ENCODE data around the gene FAT4. TPM values are rescaled to one million over a fixed set of nuclear protein-coding genes. Genes with fewer than 3 reads are reported as not detected.

FAT4 gene
- total and polyA plus RNA-seq, 2 of the 8 experiments (the other 6 are each of a cell fraction or from before 2014, with no cell fraction given), result 1.3 to 5.3 TPM

DNA sequence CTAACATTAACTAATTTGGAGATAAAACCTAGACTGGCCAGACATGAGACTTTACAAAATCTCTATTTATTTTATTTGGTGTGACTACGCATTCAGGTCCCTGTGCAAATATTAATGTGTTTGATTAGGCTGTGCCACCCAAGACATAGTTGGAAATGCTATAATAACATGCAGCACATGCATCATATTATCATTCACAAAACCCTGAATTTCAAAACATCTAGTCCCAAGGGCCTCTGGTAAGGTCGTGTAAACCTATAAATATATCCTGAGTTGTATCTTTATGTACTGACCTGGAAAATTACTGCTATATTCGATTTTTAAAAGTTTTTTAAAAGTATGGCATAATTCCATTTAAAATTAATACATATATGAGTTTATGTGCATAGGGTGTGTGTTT lies 47.1 kb upstream of the FAT4 start:
- no peak overlapping the region for H3K56ac ChIP-seq (replicated peaks; ENCODE audit: insufficient read length, low read depth, low read length)
- no peak overlapping the region for H4K5ac ChIP-seq (ENCODE audit: insufficient read length, low read depth, low read length)
- H3K27ac ChIP-seq (ENCODE audit: low read depth, low read length), result no peak overlapping the region
- no peak overlapping the region for H3K23ac ChIP-seq (ENCODE audit: insufficient read length)
- no peak overlapping the region for H2BK12ac ChIP-seq (ENCODE audit: low read depth, low read length)
- no peak overlapping the region for H3K9ac ChIP-seq (replicated peaks in 1 of 4; ENCODE audit: extremely low read depth in 1 of 4, low read depth in 3 of 4, low read length in 3 of 4)
- H3K4me3 ChIP-seq (ENCODE audit: extremely low read depth in 1 of 4, insufficient read depth in 2 of 4, low read depth in 3 of 4, low read length in 4 of 4), result peak overlapping the region in 1 of 4 experiments; percentile 26; a peak in 1 of 8 replicates
- H3K4me2 ChIP-seq (ENCODE audit: insufficient read depth in 1 of 2, low read depth in 2 of 2, low read length in 2 of 2), result 0 out of 4 replicates have a peak overlapping the region, but pooled peaks of 1 of the 2 experiments have one; percentile 54
- H3K27me3 ChIP-seq (replicated peaks in 1 of 4; ENCODE audit: control insufficient read depth in 3 of 4, extremely low read depth in 1 of 4, insufficient read depth in 3 of 4, low read length in 3 of 4), result no peaks in the 10 kb centered on the region
- CTCF ChIA-PET (ENCODE audit: partially characterized antibody), result interaction anchor here (1.8 kb wide), 1 partner anchor 16 kb away, joined by 6 read pairs; no protein-coding TSS in a partner anchor
- H2BK120ac ChIP-seq (replicated peaks; ENCODE audit: low read depth, low read length), result peak overlapping the region; percentile 22
- no peaks in the 10 kb centered on the region for H3K79me2 ChIP-seq (ENCODE audit: control insufficient read depth in 1 of 2, insufficient read depth in 2 of 2, low read length in 2 of 2)
- no peak overlapping the region for H4K8ac ChIP-seq (ENCODE audit: extremely low read depth, insufficient read depth, low read length)
- H3K18ac ChIP-seq (ENCODE audit: extremely low read depth, low read length), result no peak overlapping the region
- H4K91ac ChIP-seq (replicated peaks; ENCODE audit: insufficient read length, low read length), result no peak overlapping the region
- H2AFZ ChIP-seq (ENCODE audit: low read length), result no peak overlapping the region
- no peak overlapping the region for H2AK5ac ChIP-seq (ENCODE audit: low read depth, low read length)
- FAIRE-seq (no peak), DNase-seq (ENCODE audit: low read depth in 1 of 2, low spot score in 2 of 2) (no peak)
- no peak overlapping the region for H2BK15ac ChIP-seq (ENCODE audit: low read length)
- peak overlapping the region; percentile 85 for H3K4ac ChIP-seq (replicated peaks; ENCODE audit: insufficient read length, low read depth, low read length)
- POLR2A ChIA-PET (ENCODE audit: partially characterized antibody), result no interaction called here
- H3K14ac ChIP-seq (ENCODE audit: insufficient read length), result no peak overlapping the region
- WGBS, 2 experiments (ENCODE audit: extremely low coverage in 1 of 2, insufficient coverage in 1 of 2, insufficient read length in 1 of 2, insufficient replicate concordance in 2 of 2, low coverage in 1 of 2, low lambda C conversion rate in 2 of 2, missing lambda C conversion rate in 1 of 2), result 50% methylated on average over 3 of the region's 3 CpGs; no CpG with 5 or more reads in 1 of the 2 experiments
- no peaks in the 10 kb centered on the region for H3K36me3 ChIP-seq (ENCODE audit: control insufficient read depth in 2 of 4, insufficient read depth in 4 of 4, low read length in 3 of 4)
- H4K20me1 ChIP-seq (replicated peaks in 1 of 2; ENCODE audit: control insufficient read depth in 1 of 2, insufficient read depth in 2 of 2, low read length in 2 of 2), result no peaks in the 10 kb centered on the region
- no peak for TF ChIP-seq GABPA (IDR thresholded peaks at IDR 0.05; ENCODE audit: borderline replicate concordance, insufficient read depth, low read length)
- no peaks in the 10 kb centered on the region for H3K23me2 ChIP-seq (ENCODE audit: low read depth, low read length)
- no peak overlapping the region for H2BK5ac ChIP-seq (ENCODE audit: low read depth, low read length)
- H3K79me1 ChIP-seq (ENCODE audit: low read depth, low read length), result no peaks in the 10 kb centered on the region
- no peak overlapping the region for H2BK20ac ChIP-seq (ENCODE audit: low read length)
- H3K4me1 ChIP-seq (replicated peaks in 1 of 4; ENCODE audit: control insufficient read depth in 3 of 4, insufficient read depth in 4 of 4, low read length in 3 of 4), result peaks cover 0 to 15% (median 8%) of the 10 kb centered on the region in 4 experiments; a peak in 5 of 7 replicates
- no peaks in the 10 kb centered on the region for H3K9me3 ChIP-seq (ENCODE audit: insufficient read depth in 2 of 2, low read depth in 1 of 2, low read length in 1 of 2)
